AG10803 (cell line): ENCODE data around the gene ZBTB20.

Experiments
- DNase-seq: peaks from one replicate; pipeline ENCODE4 v3.0.0; 2010; ENCODE audit warnings: low read depth
- H3K4me3 ChIP-seq: 2 replicates; pipeline ENCODE4 v1.5.1; 2011; ENCODE audit warnings: mild to moderate bottlenecking, low read length, control low read depth
- CTCF ChIP-seq: conservative IDR thresholded peaks from 2 replicates; pipeline ENCODE4 v1.5.1; 2011; ENCODE audit warnings: mild to moderate bottlenecking, low read length, control low read depth, inconsistent platforms

The ZBTB20 gene

GRCh38 chr3:115160295-115160694 lies 13.2 kb upstream of the ZBTB20 start:
- no peak overlapping the region for H3K4me3 ChIP-seq
- no peak for TF ChIP-seq CTCF
- no peak for DNase-seq

GRCh38 chr3:115156046-115156654 lies 9.1 kb upstream of the ZBTB20 start:
- no peak overlapping the region for H3K4me3 ChIP-seq
- no peak for DNase-seq
- TF ChIP-seq CTCF, result no peak

- no peak overlapping the region for H3K4me3 ChIP-seq
- TF ChIP-seq CTCF, result no peak
- no peak for DNase-seq
These were observed 7.5 kb upstream of the ZBTB20 start for GRCh38 chr3:115154611-115155010.

GRCh38 chr3:115151921-115152320 lies 4.8 kb upstream of the ZBTB20 start:
- TF ChIP-seq CTCF, result no peak
- H3K4me3 ChIP-seq, result no peak overlapping the region
- no peak for DNase-seq

GRCh38 chr3:115148142-115148790 lies 1.2 kb upstream of the ZBTB20 start:
- no peak for TF ChIP-seq CTCF
- peak overlapping the region; percentile 79 for H3K4me3 ChIP-seq
- DNase-seq, result peak; percentile 29

GRCh38 chr3:115147329-115148141 lies 447 bp upstream of the ZBTB20 start:
- DNase-seq, result peak; percentile 100
- TF ChIP-seq CTCF, result no peak
- peak overlapping the region; percentile 81 for H3K4me3 ChIP-seq
